GM19438 (cell line): ENCODE results near the gene DHX38.

Experiments
- ATAC-seq: cut with Tn5 transposase; IDR thresholded peaks from one replicate; pipeline ENCODE4 v1.9.1; 2021; ENCODE audit warnings: low read depth; ENCODE audit not compliant: unreplicated experiment

The DHX38 gene

DNA sequence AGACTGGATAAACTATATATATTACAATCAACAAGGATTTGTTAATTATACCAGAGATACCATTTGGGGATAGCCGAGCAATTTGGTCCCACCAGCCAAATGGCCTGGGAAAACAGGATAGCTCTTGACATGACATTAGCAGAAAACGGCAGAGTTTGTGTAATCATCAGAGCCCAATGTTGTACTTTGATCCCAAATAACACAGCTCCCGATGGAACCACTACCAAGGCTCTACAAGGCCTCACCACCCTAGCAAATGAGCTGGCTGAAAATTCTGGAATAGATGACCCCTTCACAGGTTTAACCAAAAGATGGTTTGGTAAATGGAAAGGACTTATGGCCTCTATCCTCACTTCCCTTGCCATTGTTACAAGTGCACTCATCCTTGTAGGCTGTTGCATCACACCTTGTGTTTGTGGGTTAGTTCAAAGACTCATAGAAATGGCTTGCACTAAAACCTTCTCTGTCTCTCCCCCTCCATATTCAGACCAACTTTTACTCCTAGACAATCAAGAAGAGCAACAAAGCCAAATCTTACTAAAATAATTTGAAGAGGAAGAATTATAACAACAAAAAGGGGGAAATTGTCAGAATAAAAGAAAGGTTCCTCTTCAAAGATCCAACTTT, 9.8 kb upstream of the DHX38 start:
- no peak for ATAC-seq

DNA sequence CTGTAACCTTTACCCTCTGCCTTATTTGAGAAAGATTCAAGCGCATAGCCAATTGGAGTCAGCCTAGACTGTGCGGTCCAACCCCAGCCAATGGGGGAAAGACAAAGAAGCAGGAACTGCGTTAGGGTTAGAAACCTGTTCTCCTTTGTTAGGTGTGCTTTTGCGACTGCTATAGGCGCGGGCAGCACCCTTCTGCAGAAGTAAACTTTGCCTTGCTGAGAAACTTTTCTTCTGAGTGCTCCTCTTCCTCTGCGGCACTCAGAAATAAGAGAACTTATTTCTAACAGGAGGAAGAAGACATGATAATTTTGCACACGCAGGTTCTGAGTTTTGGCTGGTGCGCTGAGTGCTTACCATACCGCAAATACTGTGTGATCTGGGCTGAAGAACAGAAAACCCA, 9.2 kb upstream of the DHX38 start:
- ATAC-seq = no peak

DNA sequence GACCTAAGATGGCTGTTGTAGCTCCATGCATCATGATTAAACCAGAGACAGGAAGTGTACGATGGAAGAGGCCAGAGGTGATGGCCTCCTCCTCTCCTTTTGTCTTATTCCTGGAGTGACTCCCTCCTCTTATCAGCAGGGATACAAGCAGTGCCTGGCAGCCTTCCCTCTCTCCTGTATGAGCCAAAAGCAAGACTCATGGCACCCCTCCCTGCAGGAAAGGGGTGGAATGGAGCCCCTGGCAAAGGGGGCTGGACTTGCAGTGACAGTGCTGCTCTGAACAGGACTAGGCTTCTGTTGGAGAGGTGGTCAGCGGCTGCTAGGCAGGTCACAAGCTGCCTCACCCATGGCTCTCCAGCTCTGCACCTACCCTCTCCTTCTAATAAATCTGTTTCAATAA, 8.6 kb upstream of the DHX38 start:
- ATAC-seq = no peak

DNA sequence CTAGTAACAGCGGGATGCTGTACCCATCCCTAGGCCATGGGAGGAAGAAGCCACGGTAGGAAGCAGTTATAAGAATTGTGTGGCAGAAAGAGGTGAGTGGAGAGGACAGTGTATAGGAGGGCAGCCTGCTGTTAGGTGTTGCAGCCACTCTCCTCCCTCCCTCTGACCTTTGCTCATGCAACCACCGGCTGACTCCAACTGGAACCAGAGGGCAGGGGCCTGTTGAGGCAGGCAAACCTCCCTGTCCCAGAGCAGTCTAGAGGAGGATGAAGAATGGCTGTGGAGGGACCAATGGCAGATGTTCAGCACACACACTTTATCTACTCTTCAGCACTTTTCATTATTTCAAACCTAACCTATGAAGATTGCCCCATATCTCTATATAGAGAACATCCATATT, 2.4 kb upstream of the DHX38 start:
- no peak for ATAC-seq

DNA sequence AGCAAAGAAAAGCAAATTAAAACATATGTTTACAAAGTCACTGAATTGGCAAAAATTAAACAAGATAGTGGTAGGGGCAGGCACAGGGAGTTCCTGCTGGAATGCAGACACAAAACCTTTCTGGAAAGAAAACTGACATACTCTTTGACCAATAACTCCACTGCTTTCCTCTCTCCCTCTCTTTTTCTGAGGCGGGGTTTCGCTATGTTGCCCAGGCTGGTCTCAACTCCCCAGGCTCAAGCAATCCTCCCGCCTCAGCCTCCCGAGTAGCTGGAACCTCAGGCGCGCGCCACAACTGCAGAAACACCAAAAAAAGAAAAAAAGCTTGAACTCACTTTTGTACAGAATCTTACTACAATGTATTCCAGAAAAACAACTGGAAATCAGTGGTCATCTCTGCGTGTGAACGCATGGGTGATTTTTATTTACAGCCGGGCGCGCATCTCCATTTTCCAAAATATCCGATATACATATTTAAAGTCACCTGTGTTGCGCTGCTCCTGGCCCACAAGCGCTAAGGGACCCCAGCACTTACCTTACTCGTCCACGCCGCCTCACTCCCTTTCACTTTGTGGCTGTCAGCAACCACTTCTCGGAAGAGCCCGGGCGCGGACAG, 707 bp upstream of the DHX38 start:
- ATAC-seq = no peak

DNA sequence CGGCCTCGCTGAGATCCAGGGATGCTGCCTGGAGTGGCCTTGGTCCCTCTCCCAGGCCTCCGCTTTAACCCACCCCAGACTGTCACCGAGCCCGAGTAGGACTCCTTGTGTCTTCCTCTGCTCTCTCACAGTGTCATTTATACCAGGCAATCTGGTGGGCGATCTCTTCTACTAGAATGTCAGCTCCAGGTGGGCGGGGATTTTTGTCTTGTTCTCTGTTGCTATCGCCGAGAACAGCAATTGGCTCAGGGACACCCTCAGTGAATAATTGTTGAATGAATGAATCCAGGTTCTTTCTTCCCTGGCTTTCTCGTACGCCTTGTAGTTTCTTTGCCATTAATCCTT, 591 bp downstream of the DHX38 start:
- peak; percentile 3 for ATAC-seq

DNA sequence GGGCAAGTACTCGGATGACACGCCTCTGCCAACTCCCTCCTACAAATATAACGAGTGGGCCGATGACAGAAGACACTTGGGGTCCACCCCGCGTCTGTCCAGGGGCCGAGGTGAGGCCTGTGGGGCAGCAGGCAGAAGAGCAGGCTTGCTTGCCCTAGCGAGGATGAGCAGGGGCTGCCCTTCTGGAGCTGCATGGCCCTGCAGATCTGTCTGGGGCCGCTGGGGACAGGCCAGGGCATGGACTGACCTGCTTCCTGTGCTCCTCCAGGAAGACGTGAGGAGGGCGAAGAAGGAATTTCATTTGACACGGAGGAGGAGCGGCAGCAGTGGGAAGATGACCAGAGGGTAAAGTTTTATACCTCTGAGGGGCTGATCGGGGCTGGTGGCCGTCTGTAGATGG, 5.3 kb downstream of the DHX38 start:
- ATAC-seq = no peak

DNA sequence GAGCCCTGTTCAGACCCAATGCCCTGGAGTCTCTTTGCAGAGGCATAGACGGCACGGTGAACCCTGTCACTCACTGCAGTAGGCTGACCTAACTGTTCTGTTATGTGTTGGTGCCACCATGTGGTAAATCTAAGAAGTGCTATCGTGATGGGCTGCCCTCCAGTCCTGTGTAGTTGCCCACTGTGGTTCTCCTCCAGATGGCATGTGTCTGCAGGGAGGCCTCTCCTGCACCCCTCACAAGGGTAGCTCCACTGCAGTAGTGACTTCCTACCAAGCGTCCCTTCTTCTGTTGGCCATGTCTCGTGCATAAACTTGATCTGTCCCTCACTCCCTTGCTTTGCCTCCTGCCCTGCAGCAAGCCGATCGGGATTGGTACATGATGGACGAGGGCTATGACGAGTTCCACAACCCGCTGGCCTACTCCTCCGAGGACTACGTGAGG, 5.8 kb downstream of the DHX38 start:
- ATAC-seq = peak; percentile 76

DNA sequence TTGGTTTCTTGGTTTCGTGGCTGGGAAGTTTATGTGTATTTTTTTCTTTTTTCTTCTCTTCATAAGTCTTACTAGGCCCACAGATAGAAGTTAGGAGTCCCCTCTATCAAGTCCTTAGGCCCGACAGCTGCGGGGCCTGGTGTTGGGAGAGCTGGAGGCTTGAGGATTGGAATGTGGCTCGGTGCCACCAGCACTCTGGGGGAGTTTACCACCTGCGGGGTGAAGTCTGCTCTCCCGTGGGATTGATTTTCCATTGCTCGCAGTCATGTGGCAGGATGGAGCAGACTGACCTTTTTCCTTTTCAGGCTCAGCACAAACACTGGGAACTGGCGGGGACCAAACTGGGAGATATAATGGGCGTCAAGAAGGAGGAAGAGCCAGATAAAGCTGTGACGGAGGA, 7.5 kb downstream of the DHX38 start:
- ATAC-seq = no peak

DNA sequence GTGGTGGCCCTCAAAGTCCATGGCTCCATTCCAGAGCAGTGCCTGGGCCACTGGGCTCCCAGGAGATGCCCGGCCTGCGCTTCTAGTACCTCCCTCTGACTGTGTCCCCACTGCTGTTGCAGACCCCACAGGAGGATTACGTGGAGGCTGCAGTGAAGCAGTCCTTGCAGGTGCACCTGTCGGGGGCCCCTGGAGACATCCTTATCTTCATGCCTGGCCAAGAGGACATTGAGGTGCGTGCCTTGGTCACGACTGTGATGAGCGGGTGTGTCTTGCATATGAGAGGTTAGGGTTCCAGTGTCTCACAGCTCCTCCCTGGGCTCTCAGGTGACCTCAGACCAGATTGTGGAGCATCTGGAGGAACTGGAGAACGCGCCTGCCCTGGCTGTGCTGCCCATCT, 11.3 kb downstream of the DHX38 start:
- ATAC-seq = no peak

DNA sequence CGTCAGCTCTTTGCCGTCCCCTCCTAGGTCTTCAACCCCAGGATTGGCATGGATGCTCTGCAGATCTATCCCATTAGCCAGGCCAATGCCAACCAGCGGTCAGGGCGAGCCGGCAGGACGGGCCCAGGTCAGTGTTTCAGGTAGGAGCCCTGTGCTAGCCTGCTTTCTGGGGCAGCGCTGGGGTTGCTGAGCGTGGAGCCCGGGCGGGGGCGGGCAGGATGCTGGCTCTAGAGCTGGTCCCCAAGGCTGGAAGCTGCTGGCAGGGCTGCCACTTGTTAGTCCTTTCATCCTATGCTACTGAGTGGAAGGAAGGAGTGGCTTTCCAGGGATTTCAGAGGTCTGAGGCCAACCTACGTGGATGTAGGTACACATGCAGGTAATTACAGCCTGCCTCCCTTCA, 12.3 kb downstream of the DHX38 start:
- no peak for ATAC-seq

DNA sequence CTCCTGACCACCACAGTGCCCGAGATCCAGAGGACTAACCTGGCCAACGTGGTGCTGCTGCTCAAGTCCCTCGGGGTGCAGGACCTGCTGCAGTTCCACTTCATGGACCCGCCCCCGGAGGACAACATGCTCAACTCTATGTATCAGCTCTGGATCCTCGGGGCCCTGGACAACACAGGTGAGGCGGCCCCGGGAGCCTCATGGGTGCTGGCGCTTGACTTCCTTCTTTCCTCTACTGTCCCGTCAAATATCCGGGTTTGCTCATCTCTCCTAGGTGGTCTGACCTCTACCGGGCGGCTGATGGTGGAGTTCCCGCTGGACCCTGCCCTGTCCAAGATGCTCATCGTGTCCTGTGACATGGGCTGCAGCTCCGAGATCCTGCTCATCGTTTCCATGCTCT, 13.7 kb downstream of the DHX38 start:
- ATAC-seq = no peak

DNA sequence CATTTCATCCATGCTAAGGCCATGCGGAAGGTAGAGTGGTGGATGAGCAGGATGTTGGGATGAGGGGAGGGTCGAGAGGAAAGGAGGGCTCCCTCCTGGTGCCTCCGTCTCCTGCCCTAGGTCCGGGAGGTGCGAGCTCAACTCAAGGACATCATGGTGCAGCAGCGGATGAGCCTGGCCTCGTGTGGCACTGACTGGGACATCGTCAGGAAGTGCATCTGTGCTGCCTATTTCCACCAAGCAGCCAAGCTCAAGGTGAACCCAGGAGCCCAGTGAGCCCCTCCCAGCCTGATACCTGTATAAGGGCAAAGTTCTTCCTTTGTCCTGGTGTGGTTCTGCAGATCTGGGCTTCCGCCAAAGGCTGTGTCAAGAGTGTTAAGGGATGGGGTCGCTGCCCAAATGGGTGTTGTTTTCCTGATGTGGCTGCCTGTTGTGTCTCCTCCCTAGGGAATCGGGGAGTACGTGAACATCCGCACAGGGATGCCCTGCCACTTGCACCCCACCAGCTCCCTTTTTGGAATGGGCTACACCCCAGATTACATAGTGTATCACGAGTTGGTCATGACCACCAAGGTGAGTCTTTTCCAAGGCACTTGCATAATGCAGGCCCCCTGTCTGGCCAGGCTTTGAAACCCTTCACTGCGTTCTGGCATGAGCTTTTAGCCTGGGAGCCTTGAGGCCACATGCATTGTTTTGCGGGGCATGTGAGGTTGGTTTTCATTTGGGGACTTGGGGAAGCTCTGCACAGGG, 14.9 kb downstream of the DHX38 start:
- no peak for ATAC-seq

DNA sequence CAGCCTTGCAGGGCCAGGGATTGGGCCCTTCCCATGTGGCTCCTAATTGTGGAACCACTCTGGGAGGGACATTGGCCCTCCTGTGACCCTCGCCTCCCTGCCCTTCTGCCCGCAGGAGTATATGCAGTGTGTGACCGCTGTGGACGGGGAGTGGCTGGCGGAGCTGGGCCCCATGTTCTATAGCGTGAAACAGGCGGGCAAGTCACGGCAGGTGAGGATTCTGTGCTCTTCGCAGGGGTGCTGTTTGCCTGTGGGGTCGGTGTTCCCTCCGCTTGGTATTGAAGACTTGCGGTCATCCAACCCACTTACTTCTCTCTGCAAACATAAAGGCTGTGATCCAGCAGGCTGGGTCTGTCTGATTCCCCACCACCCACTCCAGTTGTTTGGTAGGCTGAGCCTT, 15.7 kb downstream of the DHX38 start:
- no peak for ATAC-seq

DNA sequence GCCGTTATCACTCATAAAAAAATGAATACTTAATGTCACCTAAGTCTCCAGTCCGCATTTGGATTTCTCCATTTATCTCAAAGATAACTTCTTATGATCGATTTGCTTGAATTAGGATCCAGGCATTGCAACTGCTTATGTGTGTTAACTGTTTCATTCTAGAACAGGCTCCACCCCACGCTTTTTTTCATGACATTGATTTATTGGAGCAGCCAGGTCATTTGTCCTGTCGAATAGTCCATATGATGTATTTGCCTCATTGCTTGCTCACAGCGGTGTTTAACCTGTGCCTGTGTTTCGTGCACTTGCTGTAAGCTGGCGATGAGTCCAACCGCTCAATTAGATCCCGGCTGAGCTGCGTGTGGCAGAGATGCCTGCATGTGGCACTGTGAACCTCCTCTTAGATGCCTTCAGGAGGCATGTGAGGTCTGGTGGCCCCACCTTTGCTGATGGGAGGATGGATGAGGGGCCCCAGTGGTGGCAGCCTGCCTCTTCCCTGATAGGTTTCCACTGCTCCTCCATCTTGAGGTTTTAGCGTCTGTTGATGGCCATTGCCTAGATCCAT, 16.4 kb downstream of the DHX38 start:
- ATAC-seq = no peak

DNA sequence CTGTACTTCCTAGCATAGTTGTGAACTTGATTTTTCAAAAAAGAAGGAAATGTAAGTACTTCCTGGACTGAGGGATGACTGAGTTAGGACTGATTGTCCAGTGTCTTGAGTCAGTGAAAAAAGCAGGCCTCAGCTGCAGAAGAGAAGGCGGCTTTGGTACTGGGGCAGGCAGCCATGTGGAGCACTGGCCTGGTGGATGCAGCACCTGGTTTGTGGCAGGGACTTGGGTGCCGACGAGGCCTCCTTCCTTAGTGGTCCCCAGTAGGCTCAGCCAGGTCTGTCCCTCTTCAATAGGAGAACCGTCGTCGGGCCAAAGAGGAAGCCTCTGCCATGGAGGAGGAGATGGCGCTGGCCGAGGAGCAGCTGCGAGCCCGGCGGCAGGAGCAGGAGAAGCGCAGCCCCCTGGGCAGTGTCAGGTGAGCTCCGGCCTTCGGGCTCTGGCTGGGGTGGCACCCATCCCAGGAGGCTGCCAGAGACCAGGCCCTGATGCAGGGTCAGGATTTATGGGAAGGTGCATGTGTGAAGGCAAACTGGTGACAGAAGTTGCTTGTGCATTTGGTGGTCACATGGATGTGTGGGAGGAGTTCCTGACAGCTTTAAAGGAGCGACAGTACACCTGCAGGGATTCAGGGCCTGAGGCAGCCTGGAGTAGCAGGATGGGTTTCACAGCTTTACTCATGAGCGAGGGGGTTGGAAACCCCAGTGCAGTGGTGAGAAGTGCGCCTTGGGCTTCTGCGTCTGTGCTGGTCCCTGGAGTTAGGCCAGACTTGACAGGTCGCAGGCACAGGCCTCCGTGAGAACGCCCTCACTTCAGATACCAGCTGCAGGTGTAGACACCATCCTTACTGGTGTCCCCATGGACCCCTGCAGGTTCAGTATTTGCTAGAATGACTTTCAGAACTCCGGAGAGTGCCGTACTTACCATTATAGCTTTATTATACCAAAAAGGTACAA, 17.3 kb downstream of the DHX38 start:
- ATAC-seq = no peak

DNA sequence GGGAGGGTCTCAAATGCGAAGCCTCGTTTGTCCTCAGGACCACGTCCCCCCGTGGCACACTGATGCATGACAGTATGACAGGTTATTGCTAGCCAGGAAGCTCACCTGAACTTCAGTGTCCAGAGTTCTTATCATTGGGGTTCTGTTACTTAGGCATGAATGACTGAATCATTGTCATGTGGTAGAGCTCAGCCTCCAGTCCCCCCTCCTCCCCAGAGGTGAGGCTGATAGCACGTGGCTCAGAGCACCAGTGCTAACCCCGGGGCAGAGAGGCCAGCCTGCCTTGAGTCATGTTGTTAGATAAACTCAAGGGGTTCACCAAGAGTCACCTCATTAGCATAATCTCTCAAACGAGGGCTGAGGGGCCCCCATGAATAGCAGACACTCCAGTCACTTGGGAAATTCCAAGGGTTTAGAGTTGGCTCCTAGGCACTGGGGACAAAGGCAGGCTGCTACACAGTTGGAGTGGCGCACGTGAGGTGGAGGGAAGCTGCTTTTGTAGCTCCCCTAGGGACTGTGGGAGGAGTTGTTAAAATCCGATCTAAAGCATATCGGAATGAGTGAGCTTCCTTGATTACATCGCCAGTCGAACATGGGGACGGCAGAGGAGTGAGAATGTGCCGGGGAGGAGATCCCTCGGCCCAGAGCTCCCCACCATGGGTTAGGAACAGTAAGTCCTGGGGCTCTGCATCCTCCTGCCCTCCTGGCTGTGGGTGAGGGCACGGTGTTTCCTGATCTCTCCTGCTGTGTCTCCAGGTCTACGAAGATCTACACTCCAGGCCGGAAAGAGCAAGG, 18.2 kb downstream of the DHX38 start:
- ATAC-seq = no peak

DNA sequence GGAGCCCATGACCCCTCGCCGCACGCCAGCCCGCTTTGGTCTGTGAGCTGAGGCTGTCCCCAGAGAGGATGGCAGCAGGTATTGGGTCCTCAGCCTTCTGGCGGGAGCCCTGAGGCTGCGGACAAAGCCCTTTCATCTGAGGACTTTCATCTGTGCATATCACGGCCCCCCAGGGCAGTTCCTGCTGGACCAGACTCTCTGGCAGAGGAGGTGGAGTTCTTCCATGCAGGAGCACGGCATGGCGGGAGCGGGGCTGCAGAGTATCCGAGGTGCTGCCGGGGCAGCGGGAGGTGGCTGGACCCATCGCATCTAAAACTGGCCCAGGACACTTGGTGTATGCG, 18.8 kb downstream of the DHX38 start:
- ATAC-seq = no peak

DNA sequence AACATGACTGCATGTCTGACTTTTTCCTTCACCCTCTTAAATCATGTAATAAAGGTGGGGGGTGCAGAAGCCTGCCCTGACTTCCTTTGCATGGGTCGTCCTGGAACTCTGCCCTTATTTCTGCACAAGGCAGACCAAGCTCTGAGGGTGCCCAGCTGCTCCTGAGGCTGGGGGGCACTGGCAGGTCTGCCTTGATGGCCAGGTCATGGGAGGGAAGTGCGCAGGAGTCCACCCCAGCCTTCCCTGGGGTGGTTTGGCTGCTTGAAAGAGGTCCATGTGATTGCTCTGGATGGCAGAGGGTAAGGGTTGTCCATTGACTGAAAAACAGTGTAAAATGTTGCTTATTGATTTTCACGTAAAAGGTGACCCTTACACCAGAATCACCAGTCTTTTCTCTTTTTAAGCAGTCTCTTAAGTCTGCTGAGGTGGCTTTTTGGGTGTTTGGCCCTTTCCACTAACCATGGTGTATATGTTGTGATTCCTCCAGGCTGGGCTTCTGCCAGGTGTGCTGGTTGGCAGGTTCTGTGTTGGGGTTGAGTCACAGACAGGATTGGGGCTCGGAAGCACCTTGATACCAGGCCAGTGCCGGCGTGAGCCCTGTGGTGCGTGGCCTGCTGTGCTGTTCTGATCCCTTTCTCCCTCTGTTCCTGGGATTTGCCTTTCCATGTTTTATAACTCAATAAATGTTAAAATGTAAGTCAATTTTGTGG, 19.4 kb downstream of the DHX38 start:
- ATAC-seq = no peak

DNA sequence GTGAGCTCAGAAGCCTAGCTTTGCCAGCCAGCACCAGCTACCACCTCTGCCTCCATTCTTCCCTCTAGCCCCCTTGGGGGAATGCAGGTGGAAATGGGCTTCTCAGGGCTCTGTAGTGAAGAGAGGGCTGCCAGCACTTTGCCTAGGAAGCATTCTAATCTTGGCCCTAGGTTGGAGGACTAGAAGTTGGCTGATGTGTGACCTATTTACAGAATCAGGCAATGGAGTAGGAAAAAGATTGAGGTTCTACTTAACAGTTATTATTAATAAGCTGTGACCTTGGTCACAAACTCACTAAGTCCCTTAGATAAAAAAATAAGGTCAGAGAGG, 19.9 kb downstream of the DHX38 start:
- ATAC-seq = no peak
